ENCODE measurements around the gene FBXO44.

The FBXO44 gene

GRCh38 chr1:11706292-11706691 is 51.6 kb downstream of the FBXO44 start:
- no peak for TF ChIP-seq CTCF (IDR thresholded peaks at IDR 0.05; ENCODE audit: control extremely low read depth, extremely low read depth, low read depth, missing control alignments)
- ChIA-PET POLR2A (no interaction called here), CTCF (interaction anchor here (1.4 to 1.9 kb wide), 2 partner anchors 9 to 56 kb away, joined by 3 to 6 read pairs; no protein-coding TSS in a partner anchor)
- no peak for DNase-seq (ENCODE audit: extremely low spot score)

- TF ChIP-seq CTCF (IDR thresholded peaks at IDR 0.05; ENCODE audit: control extremely low read depth, extremely low read depth, low read depth, missing control alignments): no peak
- ChIA-PET CTCF (interaction anchor here (1.2 to 2.6 kb wide), 5 partner anchors 12 to 670 kb away, joined by 3 to 12 read pairs (median 7); no protein-coding TSS in a partner anchor), POLR2A (interaction anchor here (0.6 kb wide), 1 partner anchor 202 kb away, joined by 6 read pairs; no protein-coding TSS in a partner anchor)
- no peak for DNase-seq (ENCODE audit: extremely low spot score)
These were observed 53.1 kb downstream of the FBXO44 start for GRCh38 chr1:11707621-11708276.

- CTCF ChIA-PET: interaction anchor here (1.2 to 2.8 kb wide), 8 partner anchors 11 to 671 kb away, joined by 3 to 17 read pairs (median 6); no protein-coding TSS in a partner anchor
- POLR2A ChIA-PET: no interaction called here
- no peak for TF ChIP-seq CTCF (IDR thresholded peaks at IDR 0.05; ENCODE audit: control extremely low read depth, extremely low read depth, low read depth, missing control alignments)
- no peak for DNase-seq (ENCODE audit: extremely low spot score)
These were observed 54.1 kb downstream of the FBXO44 start for GRCh38 chr1:11708554-11709350.

GRCh38 chr1:11711490-11711889 is 56.8 kb downstream of the FBXO44 start:
- ChIA-PET POLR2A (no interaction called here), CTCF (interaction anchor here (1.0 to 2.8 kb wide), 8 partner anchors 8 to 67 kb away, joined by 3 to 17 read pairs (median 3); partner anchors contain the start of genes FBXO2, FBXO44 and FBXO6)
- no peak for DNase-seq (ENCODE audit: extremely low spot score)
- TF ChIP-seq CTCF (IDR thresholded peaks at IDR 0.05; ENCODE audit: control extremely low read depth, extremely low read depth, low read depth, missing control alignments): no peak

GRCh38 chr1:11712285-11712684 is 57.6 kb downstream of the FBXO44 start:
- POLR2A ChIA-PET: no interaction called here
- no peak for TF ChIP-seq CTCF (IDR thresholded peaks at IDR 0.05; ENCODE audit: control extremely low read depth, extremely low read depth, low read depth, missing control alignments)
- no peak for DNase-seq (ENCODE audit: extremely low spot score)
- CTCF ChIA-PET: interaction anchor here (1.1 kb wide), 1 partner anchor 67 kb away, joined by 3 read pairs; no protein-coding TSS in a partner anchor
